Measurements from ENCODE around the gene CDH23. TPM values are rescaled to one million over a fixed set of nuclear protein-coding genes. Genes with fewer than 3 reads are reported as not detected.
A peak's percentile ranks its signal among the peaks of the same experiment; 100 is the strongest.

CDH23 gene
- total and polyA plus RNA-seq, 10 donors, result 2.0 to 19.9 (median 11.0) TPM

DNA sequence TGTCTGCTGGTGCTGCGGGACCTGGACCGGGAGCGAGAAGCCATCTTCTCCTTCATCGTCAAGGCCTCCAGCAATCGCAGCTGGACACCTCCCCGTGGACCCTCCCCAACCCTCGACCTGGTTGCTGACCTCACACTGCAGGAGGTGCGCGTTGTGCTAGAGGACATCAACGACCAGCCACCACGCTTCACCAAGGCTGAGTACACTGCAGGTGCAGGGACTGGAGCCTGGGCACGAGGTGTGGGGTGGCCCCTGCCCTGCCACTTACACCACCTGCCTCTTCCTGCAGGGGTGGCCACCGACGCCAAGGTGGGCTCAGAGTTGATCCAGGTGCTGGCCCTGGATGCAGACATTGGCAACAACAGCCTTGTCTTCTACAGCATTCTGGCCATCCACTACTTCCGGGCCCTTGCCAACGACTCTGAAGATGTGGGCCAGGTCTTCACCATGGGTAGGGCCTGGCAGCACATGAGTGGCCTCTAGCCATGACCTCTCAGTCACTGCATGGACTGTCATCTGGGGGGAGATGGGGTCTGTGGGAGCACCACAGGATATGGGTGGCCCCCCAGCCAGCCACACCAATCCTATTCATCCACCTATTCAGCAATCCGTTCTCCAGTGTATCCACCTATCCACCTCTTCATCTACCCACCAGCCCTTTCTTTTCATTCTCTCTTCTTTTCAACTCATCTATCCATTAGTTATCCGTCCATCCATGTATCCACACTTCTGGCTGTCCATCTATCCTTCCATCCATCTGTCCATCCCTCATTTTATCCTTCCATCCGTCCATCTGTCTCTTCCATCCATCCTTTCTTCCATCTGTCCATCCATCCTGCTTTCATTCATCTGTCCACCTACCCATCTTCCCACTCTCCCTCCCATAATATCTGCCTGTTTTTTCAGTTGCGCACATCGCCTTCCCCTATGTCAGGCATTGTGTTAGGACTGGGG is 411.1 kb downstream of the CDH23 start:
- Histone ChIP-seq H3K27ac (no peak overlapping the region), H3K4me1 (peaks cover 2 to 44% (median 30%) of the 10 kb centered on the region in 6 donors), H3K4me3 (no peak overlapping the region), H3K27me3 (replicated peaks in 1 of 7) (no peaks in the 10 kb centered on the region), H3K9me3 (no peaks in the 10 kb centered on the region), H3K36me3 (peaks cover 0 to 31% (median 0%) of the 10 kb centered on the region in 6 donors)
- TF ChIP-seq POLR2A (IDR thresholded peaks at IDR 0.05) (no peak), POLR2AphosphoS5 (IDR thresholded peaks at IDR 0.05) (peak; percentile 15 to 67 (median 41)), CTCF (IDR thresholded peaks at IDR 0.05 in 8 of 11, conservative IDR thresholded peaks at IDR 0.05 in 3 of 11) (no peak)
- 92 to 95% (median 94%) methylated on average over 13 to 21 of the region's 21 CpGs for WGBS, 5 donors
- intact Hi-C loops (cut with DNase I; ENCODE audit: low total_unique reads), result no loop called here
- DNase-seq, result peak; percentile 71

- H3K27ac ChIP-seq, result no peak overlapping the region
- peak; percentile 69 for DNase-seq
- no peak overlapping the region for H3K4me3 ChIP-seq
- intact Hi-C loops (cut with DNase I; ENCODE audit: low total_unique reads), result loop anchor here (10.0 kb wide), 2 partner anchors 425 to 495 kb away; partner anchors contain the start of gene SLC29A3
- no peaks in the 10 kb centered on the region for H3K9me3 ChIP-seq
- peaks cover 0 to 49% (median under 1%) of the 10 kb centered on the region in 6 donors for H3K36me3 ChIP-seq
- no peaks in the 10 kb centered on the region for H3K27me3 ChIP-seq (replicated peaks in 1 of 7)
- WGBS, 5 donors, result 91 to 95% (median 94%) methylated on average over 23 to 25 of the region's 25 CpGs
- peaks cover 2 to 56% (median 32%) of the 10 kb centered on the region in 6 donors for H3K4me1 ChIP-seq
- TF ChIP-seq POLR2AphosphoS5 (IDR thresholded peaks at IDR 0.05) (peak; percentile 21 to 78 (median 46)), POLR2A (IDR thresholded peaks at IDR 0.05) (no peak)
Measured at GRCh38 chr10:71809628-71810027, 412.9 kb downstream of the CDH23 start.

GRCh38 chr10:71810048-71810750 is 413.5 kb downstream of the CDH23 start:
- peak; percentile 71 for DNase-seq
- TF ChIP-seq POLR2AphosphoS5 (IDR thresholded peaks at IDR 0.05), result peak; percentile 19 to 50 (median 33)
- TF ChIP-seq CTCF (IDR thresholded peaks at IDR 0.05 in 8 of 11, conservative IDR thresholded peaks at IDR 0.05 in 3 of 11), result no peak
- no peak for TF ChIP-seq POLR2A (IDR thresholded peaks at IDR 0.05)
- H3K36me3 ChIP-seq, result peaks cover 0 to 54% (median 4%) of the 10 kb centered on the region in 6 donors
- no peak overlapping the region for H3K4me3 ChIP-seq
- H3K4me1 ChIP-seq, result peaks cover 2 to 58% (median 36%) of the 10 kb centered on the region in 6 donors
- intact Hi-C loops (cut with DNase I; ENCODE audit: low total_unique reads), result loop anchor here (10.0 kb wide), 2 partner anchors 425 to 495 kb away; partner anchors contain the start of gene SLC29A3
- peak overlapping the region in 1 of 8 donors; percentile 4 for H3K27ac ChIP-seq
- H3K27me3 ChIP-seq (replicated peaks in 1 of 7), result no peaks in the 10 kb centered on the region
- 73 to 93% (median 88%) methylated on average over 12 to 13 of the region's 13 CpGs for WGBS, 5 donors
- no peaks in the 10 kb centered on the region for H3K9me3 ChIP-seq

GRCh38 chr10:71811351-71811750 is 414.6 kb downstream of the CDH23 start:
- WGBS, 5 donors, result 77 to 90% (median 82%) methylated on average over 16 to 19 of the region's 19 CpGs
- TF ChIP-seq CTCF (IDR thresholded peaks at IDR 0.05 in 8 of 11, conservative IDR thresholded peaks at IDR 0.05 in 3 of 11), result no peak
- peak; percentile 17 to 56 (median 42) for TF ChIP-seq POLR2AphosphoS5 (IDR thresholded peaks at IDR 0.05)
- DNase-seq, result peak; percentile 78
- intact Hi-C loops (cut with DNase I; ENCODE audit: low total_unique reads), result loop anchor here (10.0 kb wide), 2 partner anchors 427 to 497 kb away; partner anchors contain the start of gene SLC29A3
- Histone ChIP-seq H3K27me3 (replicated peaks in 1 of 7) (no peaks in the 10 kb centered on the region), H3K9me3 (no peaks in the 10 kb centered on the region), H3K27ac (peak overlapping the region in 3 of 8 donors; percentile 7 to 92 (median 32)), H3K36me3 (peaks cover 0 to 66% (median 15%) of the 10 kb centered on the region in 6 donors), H3K4me3 (no peak overlapping the region), H3K4me1 (peaks cover 2 to 59% (median 35%) of the 10 kb centered on the region in 6 donors)
